Amniotic stem cell (primary cell): ENCODE results near the gene RALGPS1.

ENCODE experiments used
- DNase-seq: peaks from one replicate; lab custom pipeline; 2025; lab: John Stamatoyannopoulos, UW

RALGPS1 gene

GRCh38 chr9:127224883-127225739, 310.5 kb downstream of the RALGPS1 start:
- DNase-seq: peak; percentile 89

- no peak for DNase-seq
These were observed 311.4 kb downstream of the RALGPS1 start for GRCh38 chr9:127225801-127226625.

- no peak for DNase-seq
These were observed 315.3 kb downstream of the RALGPS1 start for GRCh38 chr9:127229691-127230417.

GRCh38 chr9:127231666-127232065, 317.1 kb downstream of the RALGPS1 start:
- no peak for DNase-seq

- no peak for DNase-seq
These were observed 318.4 kb downstream of the RALGPS1 start for GRCh38 chr9:127232833-127233549.

GRCh38 chr9:127233550-127233949, 319.0 kb downstream of the RALGPS1 start:
- no peak for DNase-seq

- DNase-seq: no peak
These were observed 319.4 kb downstream of the RALGPS1 start for GRCh38 chr9:127233989-127234388.

GRCh38 chr9:127237801-127238200, 323.2 kb downstream of the RALGPS1 start:
- no peak for DNase-seq

GRCh38 chr9:127241354-127241753, 326.8 kb downstream of the RALGPS1 start:
- no peak for DNase-seq

GRCh38 chr9:127244609-127245601, 330.3 kb downstream of the RALGPS1 start:
- DNase-seq: peak; percentile 95

- DNase-seq: no peak
These were observed 331.1 kb downstream of the RALGPS1 start for GRCh38 chr9:127245637-127246164.

- no peak for DNase-seq
These were observed 333.7 kb downstream of the RALGPS1 start for GRCh38 chr9:127248241-127248640.

GRCh38 chr9:127249877-127250276, 335.3 kb downstream of the RALGPS1 start:
- no peak for DNase-seq

GRCh38 chr9:127250896-127251391, 336.4 kb downstream of the RALGPS1 start:
- DNase-seq: no peak

GRCh38 chr9:127252410-127253318, 338.1 kb downstream of the RALGPS1 start:
- no peak for DNase-seq

GRCh38 chr9:127253446-127253845, 338.9 kb downstream of the RALGPS1 start:
- DNase-seq: no peak

GRCh38 chr9:127255692-127256091, 341.1 kb downstream of the RALGPS1 start:
- DNase-seq: no peak

GRCh38 chr9:127256324-127256723, 341.7 kb downstream of the RALGPS1 start:
- no peak for DNase-seq
